GM18519 (cell line): ENCODE data around the gene DAPK3.

Source experiments
- ATAC-seq: cut with Tn5 transposase; IDR thresholded peaks from one replicate; pipeline ENCODE4 v1.9.1; 2021; ENCODE audit warnings: mild to moderate bottlenecking, moderate library complexity; ENCODE audit not compliant: unreplicated experiment, low FRiP score

The DAPK3 gene

DNA sequence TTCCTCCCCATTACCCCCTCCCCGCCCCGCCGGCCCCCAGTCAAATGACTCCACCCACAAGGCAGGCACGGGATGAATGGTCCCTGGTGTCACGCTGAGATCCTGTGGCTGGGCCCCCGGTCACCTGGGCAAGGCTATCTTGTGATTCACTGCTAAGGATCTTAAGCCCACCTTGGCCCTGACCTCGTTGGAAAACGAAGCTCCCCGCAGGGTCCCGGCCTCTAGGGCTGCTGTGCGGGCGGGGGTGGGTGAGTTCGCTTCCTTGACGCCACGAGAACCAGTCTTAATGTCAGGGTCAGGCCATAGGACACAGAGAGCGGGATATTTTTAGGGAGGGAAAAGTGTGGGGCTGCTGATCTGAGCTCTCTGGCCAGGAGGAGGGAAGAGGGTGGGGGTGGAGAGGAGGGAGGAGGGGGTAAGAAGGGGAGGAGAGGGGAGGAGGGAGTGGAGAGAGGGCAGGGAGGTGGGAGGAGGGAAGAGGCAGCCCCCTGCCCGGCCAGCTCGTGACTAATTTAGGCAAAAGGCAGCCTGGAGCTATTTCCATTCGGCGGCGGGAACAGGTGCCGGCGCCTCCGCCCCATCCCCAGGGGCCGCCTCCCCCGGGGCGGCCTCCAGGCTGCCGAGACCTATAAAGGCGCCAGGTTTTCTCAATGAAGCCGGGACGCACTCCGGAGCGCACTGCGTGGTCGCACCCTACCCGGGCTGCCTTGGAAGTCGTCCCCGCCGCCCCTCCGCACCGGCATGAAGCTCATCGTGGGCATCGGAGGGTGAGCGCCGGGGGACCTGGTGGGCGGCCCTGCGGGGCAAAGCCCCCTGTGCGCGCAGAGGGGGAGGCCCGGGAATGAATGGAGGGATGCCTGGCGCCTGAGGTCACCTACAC, 37.7 kb downstream of the DAPK3 start, which contains the start of gene NMRK2:
Gene NMRK2, plus strand, starts transcription at position 139 of the 880 bp plus-strand sequence. Its CDS starts 603 bp downstream, at position 742.
- no peak for ATAC-seq

DNA sequence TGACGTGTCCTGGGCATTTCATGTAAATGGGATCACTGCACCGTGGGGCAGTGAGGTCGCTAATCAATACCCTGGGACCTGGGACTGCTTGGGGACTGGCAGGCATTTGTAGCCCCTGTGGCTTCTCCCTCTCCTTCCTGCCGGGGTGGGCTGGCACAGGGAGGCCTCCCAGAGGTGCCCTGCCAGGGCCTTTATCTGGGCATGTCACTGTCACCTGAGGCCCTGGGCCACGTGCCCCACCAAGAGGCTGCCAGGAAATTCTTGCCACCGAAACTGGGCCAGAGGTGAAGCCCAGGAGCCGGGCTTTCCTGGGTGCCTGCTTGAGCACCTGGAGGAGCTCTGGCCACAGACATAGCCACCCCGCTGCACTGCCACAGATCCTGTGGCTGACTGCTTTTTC, 39.9 kb downstream of the DAPK3 start:
- no peak for ATAC-seq

DNA sequence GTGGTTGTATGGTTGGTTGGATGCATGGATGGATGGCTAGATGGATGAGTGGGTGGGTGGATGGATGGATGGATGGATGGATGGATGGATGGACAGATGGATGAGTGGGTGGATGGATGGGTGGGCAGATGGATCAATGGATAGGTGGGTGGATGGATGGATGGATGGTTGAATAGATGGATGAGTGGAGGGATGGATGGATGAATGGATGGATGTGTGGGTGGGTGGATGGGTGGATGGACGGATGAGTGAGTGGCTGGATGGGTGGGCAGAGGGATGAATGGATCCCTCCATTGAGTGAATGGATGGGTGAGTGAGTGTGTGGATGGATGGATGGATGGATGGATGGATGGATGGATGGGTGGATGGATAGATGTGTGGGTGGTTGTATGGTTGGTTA, 47.0 kb downstream of the DAPK3 start:
- no peak for ATAC-seq

DNA sequence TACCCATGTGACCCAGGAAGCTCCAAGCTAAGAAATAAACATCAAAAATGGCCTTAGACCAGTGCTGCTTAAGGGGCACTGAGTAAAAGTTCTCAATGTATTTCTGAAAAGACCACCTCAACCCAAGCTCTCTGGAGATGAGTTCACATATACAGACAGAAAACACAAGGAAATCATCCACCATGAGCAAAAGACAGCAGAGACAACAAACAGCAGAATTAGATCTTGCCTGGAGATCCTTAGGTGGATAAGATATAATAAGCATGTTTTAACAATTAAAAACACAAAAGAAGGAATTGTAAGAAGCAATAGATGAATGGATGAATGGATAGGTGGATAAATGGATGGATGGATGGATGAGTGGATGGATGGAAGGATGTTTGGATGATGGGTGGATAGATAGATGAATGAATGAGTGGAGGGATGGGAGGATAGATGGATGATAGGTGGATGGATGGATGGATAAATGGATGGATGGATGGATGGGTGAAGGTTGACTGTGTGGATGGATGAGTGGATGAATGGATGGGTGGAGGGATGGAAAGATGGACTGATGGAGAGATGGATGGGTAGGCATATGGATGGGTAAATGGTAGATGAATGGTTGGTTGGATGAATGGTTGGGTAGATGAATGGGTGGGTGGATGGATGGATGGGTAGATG, 47.7 kb downstream of the DAPK3 start:
- no peak for ATAC-seq

DNA sequence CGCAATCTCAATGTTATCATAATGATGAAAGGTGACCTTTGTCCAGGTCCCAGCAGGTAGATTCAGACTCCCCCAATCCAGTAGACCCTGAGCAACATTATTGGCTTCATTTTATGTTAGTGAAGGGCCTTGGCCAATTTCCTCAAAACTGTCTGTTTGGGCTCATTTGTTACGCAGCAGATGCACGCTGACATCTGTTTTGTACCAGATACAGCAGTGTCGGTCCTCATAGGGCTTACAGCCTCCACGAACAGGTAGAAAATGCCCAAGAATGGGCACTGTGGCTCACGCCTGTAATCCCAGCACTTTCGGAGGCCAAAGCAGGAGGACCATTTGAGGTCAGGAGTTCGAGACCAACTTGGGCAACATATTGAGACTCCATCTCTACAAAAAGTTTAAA, 51.1 kb downstream of the DAPK3 start:
- ATAC-seq, result no peak

DNA sequence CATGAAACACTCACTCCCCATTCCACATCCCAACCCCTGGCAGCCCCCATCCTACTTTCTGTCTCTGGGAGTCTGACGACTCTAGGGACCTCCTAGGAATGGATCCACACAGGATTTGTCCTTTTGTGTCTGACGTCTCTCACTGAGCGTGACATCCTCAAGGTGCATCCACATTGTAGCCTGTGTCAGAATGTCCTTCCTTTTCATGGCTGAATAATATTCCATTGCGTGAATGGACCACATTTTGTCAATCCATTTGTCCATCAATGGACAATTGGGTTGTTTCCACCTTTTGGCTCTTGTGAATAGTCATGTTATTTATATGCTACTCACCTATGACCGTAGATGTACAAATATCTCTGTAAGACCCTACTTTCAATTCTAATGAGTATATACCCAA, 54.9 kb downstream of the DAPK3 start:
- no peak for ATAC-seq

DNA sequence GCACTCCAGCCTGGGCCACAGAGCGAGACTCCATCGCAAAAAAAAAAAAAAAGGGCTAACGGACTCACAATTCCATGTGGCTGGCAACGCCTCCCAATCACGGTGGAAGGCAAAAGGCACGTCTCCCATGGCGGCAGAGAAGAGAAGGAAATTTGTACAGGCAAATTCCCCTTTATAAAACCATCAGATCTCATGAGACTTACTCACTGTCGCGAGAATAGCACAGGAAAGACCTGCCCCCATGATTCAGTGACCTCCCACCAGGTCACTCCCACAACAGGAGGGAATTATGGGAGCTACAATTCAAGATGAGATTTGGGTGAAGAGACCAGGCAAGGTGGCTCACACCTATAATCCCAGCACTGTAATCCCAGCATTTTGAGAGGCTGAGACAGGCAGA, 56.7 kb downstream of the DAPK3 start:
- no peak for ATAC-seq

DNA sequence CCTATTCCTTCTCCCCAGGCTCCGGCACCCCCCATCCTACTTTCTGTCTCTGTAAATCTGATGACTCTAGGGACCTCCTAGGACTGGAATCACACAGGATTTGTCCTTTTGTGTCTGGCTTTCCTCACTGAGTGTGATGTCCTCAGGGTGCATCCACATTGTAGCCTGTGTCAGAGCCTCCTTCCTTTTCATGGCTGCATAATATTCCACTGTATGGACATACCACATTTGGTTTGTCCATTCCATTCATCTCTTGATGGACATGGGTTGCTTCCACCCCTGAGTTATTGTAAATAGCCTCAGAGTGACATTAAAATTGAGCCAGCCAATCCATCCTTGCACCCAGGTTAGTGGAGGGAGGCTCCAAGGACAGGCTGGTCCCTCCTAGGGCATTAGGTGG, 60.8 kb downstream of the DAPK3 start:
- ATAC-seq, result no peak
